ENCODE measurements around the gene GNAT3. TPM values are rescaled to one million over a fixed set of nuclear protein-coding genes. Genes with fewer than 3 reads are reported as not detected.

GNAT3 gene
- total and polyA plus RNA-seq, 2 of the 8 experiments (the other 6 are each of a cell fraction or from before 2014, with no cell fraction given) = not detected

GRCh38 chr7:80466636-80467035, 45.2 kb downstream of the GNAT3 start:
- WGBS, 2 experiments (ENCODE audit: extremely low coverage in 1 of 2, insufficient coverage in 1 of 2, insufficient read length in 1 of 2, insufficient replicate concordance in 2 of 2, low coverage in 1 of 2, low lambda C conversion rate in 2 of 2, missing lambda C conversion rate in 1 of 2) = 97% methylated on average over 1 of the region's 1 CpG; no CpG with 5 or more reads in 1 of the 2 experiments
- Histone ChIP-seq H2BK15ac (ENCODE audit: low read length) (no peak overlapping the region), H3K23ac (ENCODE audit: insufficient read length) (no peak overlapping the region), H3K14ac (ENCODE audit: insufficient read length) (no peak overlapping the region), H3K79me1 (ENCODE audit: low read depth, low read length) (no peaks in the 10 kb centered on the region), H3K9me3 (ENCODE audit: insufficient read depth in 2 of 2, low read depth in 1 of 2, low read length in 1 of 2) (no peaks in the 10 kb centered on the region), H3K56ac (replicated peaks; ENCODE audit: insufficient read length, low read depth, low read length) (no peak overlapping the region), H2AFZ (ENCODE audit: low read length) (no peak overlapping the region), H3K4ac (replicated peaks; ENCODE audit: insufficient read length, low read depth, low read length) (no peak overlapping the region), H3K18ac (ENCODE audit: extremely low read depth, low read length) (no peak overlapping the region), H4K8ac (ENCODE audit: extremely low read depth, insufficient read depth, low read length) (no peak overlapping the region), H3K27me3 (replicated peaks in 1 of 4; ENCODE audit: control insufficient read depth in 3 of 4, extremely low read depth in 1 of 4, insufficient read depth in 3 of 4, low read length in 3 of 4) (no peaks in the 10 kb centered on the region), H2AK5ac (ENCODE audit: low read depth, low read length) (no peak overlapping the region), H3K23me2 (ENCODE audit: low read depth, low read length) (no peaks in the 10 kb centered on the region), H3K4me1 (replicated peaks in 1 of 4; ENCODE audit: control insufficient read depth in 3 of 4, insufficient read depth in 4 of 4, low read length in 3 of 4) (no peaks in the 10 kb centered on the region), H2BK5ac (ENCODE audit: low read depth, low read length) (no peak overlapping the region), H2BK12ac (ENCODE audit: low read depth, low read length) (no peak overlapping the region), H2BK120ac (replicated peaks; ENCODE audit: low read depth, low read length) (no peak overlapping the region), H4K5ac (ENCODE audit: insufficient read length, low read depth, low read length) (no peak overlapping the region), H3K4me3 (ENCODE audit: extremely low read depth in 1 of 4, insufficient read depth in 2 of 4, low read depth in 3 of 4, low read length in 4 of 4) (no peak overlapping the region), H2BK20ac (ENCODE audit: low read length) (no peak overlapping the region), H3K36me3 (ENCODE audit: control insufficient read depth in 2 of 4, insufficient read depth in 4 of 4, low read length in 3 of 4) (no peaks in the 10 kb centered on the region), H3K79me2 (ENCODE audit: control insufficient read depth in 1 of 2, insufficient read depth in 2 of 2, low read length in 2 of 2) (no peaks in the 10 kb centered on the region), H3K27ac (ENCODE audit: low read depth, low read length) (no peak overlapping the region), H3K4me2 (ENCODE audit: insufficient read depth in 1 of 2, low read depth in 2 of 2, low read length in 2 of 2) (no peak overlapping the region), H4K91ac (replicated peaks; ENCODE audit: insufficient read length, low read length) (no peak overlapping the region), H3K9ac (replicated peaks in 1 of 4; ENCODE audit: extremely low read depth in 1 of 4, low read depth in 3 of 4, low read length in 3 of 4) (no peak overlapping the region), H4K20me1 (replicated peaks in 1 of 2; ENCODE audit: control insufficient read depth in 1 of 2, insufficient read depth in 2 of 2, low read length in 2 of 2) (no peaks in the 10 kb centered on the region)
- TF ChIP-seq EP300 (IDR thresholded peaks at IDR 0.05; ENCODE audit: borderline replicate concordance in 1 of 2, low read depth in 2 of 2, low read length in 2 of 2) (no peak), PHF8 (conservative IDR thresholded peaks at IDR 0.05; ENCODE audit: low read depth, low read length) (no peak), KDM1A (IDR thresholded peaks at IDR 0.05; ENCODE audit: borderline replicate concordance, low read length) (no peak), JUN (IDR thresholded peaks at IDR 0.05; ENCODE audit: low read depth, low read length) (no peak), ATF2 (IDR thresholded peaks at IDR 0.05; ENCODE audit: low read length) (no peak)
- FAIRE-seq = no peak
- DNase-seq (ENCODE audit: low read depth in 1 of 2, low spot score in 2 of 2) = no peak
- ChIA-PET POLR2A (ENCODE audit: partially characterized antibody) (no interaction called here), CTCF (ENCODE audit: partially characterized antibody) (no interaction called here)

Data from H1 (cell line).